Astrocyte (in vitro differentiated cells and primary cell): Measurements from ENCODE around the gene PRIMPOL. TPM values are rescaled to one million over a fixed set of nuclear protein-coding genes. Genes with fewer than 3 reads are reported as not detected.
A peak's percentile ranks its signal among the peaks of the same experiment; 100 is the strongest.

ENCODE experiments used
- DNase-seq: peaks from one replicate; pipeline ENCODE4 v3.0.0-alpha.2; 2010; ENCODE audit warnings: low read depth
- FAIRE-seq: peaks from 2 replicates; lab custom pipeline; 2011; peaks lifted over from hg19 to GRCh38; lab: Jason Lieb, UNC
- H2AFZ ChIP-seq: 2 replicates; pipeline ENCODE4 v1.6.0; 2012; ENCODE audit warnings: low read depth, low read length, inconsistent platforms
- H3K27ac ChIP-seq: 2 replicates; pipeline ENCODE4 v1.5.1; 2011; ENCODE audit warnings: low read depth, low read length, inconsistent platforms
- H3K27me3 ChIP-seq: 2 replicates; pipeline ENCODE4 v1.6.0; 2011; ENCODE audit warnings: low read length, inconsistent platforms; ENCODE audit not compliant: insufficient read depth
- H3K36me3 ChIP-seq: 2 replicates; pipeline ENCODE4 v1.5.1; 2011; ENCODE audit warnings: low read length, inconsistent platforms; ENCODE audit not compliant: insufficient read depth
- H3K4me1 ChIP-seq: 2 replicates; pipeline ENCODE4 v1.5.1; 2011; ENCODE audit warnings: low read length, inconsistent platforms; ENCODE audit not compliant: insufficient read depth
- H3K4me2 ChIP-seq: 2 replicates; pipeline ENCODE4 v1.6.0; 2012; ENCODE audit warnings: low read length, inconsistent platforms
- H3K4me3 ChIP-seq: 2 replicates; pipeline ENCODE4 v1.5.1; 2011; ENCODE audit warnings: low read depth, mild to moderate bottlenecking, low read length, inconsistent platforms; ENCODE audit not compliant: insufficient read depth
- H3K79me2 ChIP-seq: 2 replicates; pipeline ENCODE4 v1.6.0; 2012; ENCODE audit warnings: mild to moderate bottlenecking, low read length, inconsistent platforms; ENCODE audit not compliant: insufficient read depth
- H3K9ac ChIP-seq: 2 replicates; pipeline ENCODE4 v1.6.0; 2012; ENCODE audit warnings: mild to moderate bottlenecking, low read length, inconsistent platforms
- H3K9me3 ChIP-seq: 2 replicates; pipeline ENCODE4 v1.5.1; 2012; ENCODE audit warnings: low read depth, mild to moderate bottlenecking, low read length, inconsistent platforms; ENCODE audit not compliant: insufficient read depth
- H4K20me1 ChIP-seq: 2 replicates; pipeline ENCODE4 v1.6.0; 2012; ENCODE audit warnings: low read length, inconsistent platforms; ENCODE audit not compliant: insufficient read depth
- H3K27ac Mint-ChIP-seq: one replicate; pipeline ENCODE4 v1.8.0; 2021; ENCODE audit warnings: mild to moderate bottlenecking, mixed read lengths; ENCODE audit not compliant: unreplicated experiment
- H3K27me3 Mint-ChIP-seq: one replicate; pipeline ENCODE4 v1.8.0; 2021; ENCODE audit warnings: low read depth, mixed read lengths; ENCODE audit not compliant: unreplicated experiment
- H3K36me3 Mint-ChIP-seq: one replicate; pipeline ENCODE4 v1.8.0; 2021; ENCODE audit warnings: low read depth, mixed read lengths; ENCODE audit not compliant: unreplicated experiment
- H3K4me1 Mint-ChIP-seq: one replicate; pipeline ENCODE4 v1.8.0; 2021; ENCODE audit warnings: low read depth, mixed read lengths; ENCODE audit not compliant: unreplicated experiment
- H3K4me3 Mint-ChIP-seq: one replicate; pipeline ENCODE4 v1.8.0; 2021; ENCODE audit warnings: mild to moderate bottlenecking, moderate library complexity, mixed read lengths; ENCODE audit not compliant: unreplicated experiment
- H3K9me3 Mint-ChIP-seq: one replicate; pipeline ENCODE4 v1.8.0; 2021; ENCODE audit warnings: mild to moderate bottlenecking, mixed read lengths; ENCODE audit not compliant: unreplicated experiment
- CTCF ChIP-seq: IDR thresholded peaks from 2 replicates; pipeline ENCODE4 v1.5.1; 2011; ENCODE audit warnings: low read depth, mild to moderate bottlenecking, inconsistent platforms, low read length, moderate library complexity; ENCODE audit not compliant: insufficient read depth
- EZH2 ChIP-seq: IDR thresholded peaks from 2 replicates; pipeline ENCODE4 v1.6.1; 2012; ENCODE audit warnings: mild to moderate bottlenecking, low read length, inconsistent platforms; ENCODE audit not compliant: insufficient read depth
- total RNA-seq: library from RNA; stranded (reverse); gene quantifications from 2 replicates; pipeline ENCODE4 v1.2.1, GENCODE V29; 2021

The PRIMPOL gene
- total RNA-seq, 1 donor from 2014 or later: 6.5 TPM

GRCh38 chr4:184669251-184669650 is 19.7 kb downstream of the PRIMPOL start:
- H3K9ac ChIP-seq: no peak overlapping the region
- no peak for FAIRE-seq

GRCh38 chr4:184671101-184671500 is 21.6 kb downstream of the PRIMPOL start:
- Histone ChIP-seq H3K36me3 (no peaks in the 10 kb centered on the region), H2AFZ (no peak overlapping the region), H3K4me2 (no peak overlapping the region), H3K27ac (no peak overlapping the region), H3K27me3 (no peaks in the 10 kb centered on the region), H3K9me3 (no peaks in the 10 kb centered on the region), H3K4me3 (no peak overlapping the region), H4K20me1 (no peaks in the 10 kb centered on the region), H3K9ac (no peak overlapping the region), H3K4me1 (peaks cover 6% of the 10 kb centered on the region), H3K79me2 (no peaks in the 10 kb centered on the region)
- Mint-ChIP-seq H3K27ac (no peak overlapping the region), H3K4me3 (no peak overlapping the region), H3K9me3 (no peaks in the 10 kb centered on the region), H3K36me3 (peaks cover 7% of the 10 kb centered on the region), H3K27me3 (no peaks in the 10 kb centered on the region), H3K4me1 (no peaks in the 10 kb centered on the region)
- no peak for FAIRE-seq
- TF ChIP-seq CTCF (no peak), EZH2 (no peak)
- no peak for DNase-seq

More at GRCh38 chr4:184669251-184669650, 19.7 kb downstream of the PRIMPOL start:
- Histone ChIP-seq H3K4me2 (peak overlapping the region; percentile 55), H3K27ac (no peak overlapping the region), H3K9me3 (no peaks in the 10 kb centered on the region), H3K79me2 (no peaks in the 10 kb centered on the region), H3K36me3 (no peaks in the 10 kb centered on the region), H3K27me3 (no peaks in the 10 kb centered on the region), H4K20me1 (no peaks in the 10 kb centered on the region), H2AFZ (peak overlapping the region; percentile 9), H3K4me3 (no peak overlapping the region), H3K4me1 (peaks cover 6% of the 10 kb centered on the region)
- TF ChIP-seq CTCF (no peak), EZH2 (no peak)
- Mint-ChIP-seq H3K27me3 (no peaks in the 10 kb centered on the region), H3K9me3 (no peaks in the 10 kb centered on the region), H3K4me3 (no peak overlapping the region), H3K27ac (no peak overlapping the region), H3K4me1 (no peaks in the 10 kb centered on the region), H3K36me3 (peaks cover 9% of the 10 kb centered on the region)
- peak; percentile 38 for DNase-seq

- H3K36me3 ChIP-seq: no peaks in the 10 kb centered on the region
- H3K36me3 Mint-ChIP-seq: peaks cover 4% of the 10 kb centered on the region
- H2AFZ ChIP-seq: no peak overlapping the region
- H3K27me3 Mint-ChIP-seq: no peaks in the 10 kb centered on the region
- H4K20me1 ChIP-seq: no peaks in the 10 kb centered on the region
- no peak overlapping the region for H3K27ac Mint-ChIP-seq
- H3K4me1 Mint-ChIP-seq: no peaks in the 10 kb centered on the region
- no peak overlapping the region for H3K9ac ChIP-seq
- DNase-seq (no peak), FAIRE-seq (no peak)
- H3K79me2 ChIP-seq: no peaks in the 10 kb centered on the region
- H3K9me3 Mint-ChIP-seq: no peaks in the 10 kb centered on the region
- TF ChIP-seq EZH2 (no peak), CTCF (no peak)
- no peaks in the 10 kb centered on the region for H3K9me3 ChIP-seq
- no peak overlapping the region for H3K4me2 ChIP-seq
- no peak overlapping the region for H3K4me3 ChIP-seq
- no peaks in the 10 kb centered on the region for H3K27me3 ChIP-seq
- no peak overlapping the region for H3K4me3 Mint-ChIP-seq
- H3K4me1 ChIP-seq: peaks cover 6% of the 10 kb centered on the region
- no peak overlapping the region for H3K27ac ChIP-seq
These were observed 23.2 kb downstream of the PRIMPOL start for GRCh38 chr4:184672741-184673140.
